Astrocyte (in vitro differentiated cells and primary cell): ENCODE measurements around the gene PSG3. TPM values are rescaled to one million over a fixed set of nuclear protein-coding genes. Genes with fewer than 3 reads are reported as not detected.
"Not testable (repeated sequence)": the region's sequence is repeated elsewhere in the genome, so short reads cannot be mapped to it uniquely, and the experiment has no call there.

Source experiments
- DNase-seq: peaks from one replicate; pipeline ENCODE4 v3.0.0-alpha.2; 2010; ENCODE audit warnings: low read depth
- FAIRE-seq: peaks from 2 replicates; lab custom pipeline; 2011; peaks lifted over from hg19 to GRCh38; lab: Jason Lieb, UNC
- H2AFZ ChIP-seq: 2 replicates; pipeline ENCODE4 v1.6.0; 2012; ENCODE audit warnings: low read depth, low read length, inconsistent platforms
- H3K27ac ChIP-seq: 2 replicates; pipeline ENCODE4 v1.5.1; 2011; ENCODE audit warnings: low read depth, low read length, inconsistent platforms
- H3K27me3 ChIP-seq: 2 replicates; pipeline ENCODE4 v1.6.0; 2011; ENCODE audit warnings: low read length, inconsistent platforms; ENCODE audit not compliant: insufficient read depth
- H3K36me3 ChIP-seq: 2 replicates; pipeline ENCODE4 v1.5.1; 2011; ENCODE audit warnings: low read length, inconsistent platforms; ENCODE audit not compliant: insufficient read depth
- H3K4me1 ChIP-seq: 2 replicates; pipeline ENCODE4 v1.5.1; 2011; ENCODE audit warnings: low read length, inconsistent platforms; ENCODE audit not compliant: insufficient read depth
- H3K4me2 ChIP-seq: 2 replicates; pipeline ENCODE4 v1.6.0; 2012; ENCODE audit warnings: low read length, inconsistent platforms
- H3K4me3 ChIP-seq: 2 replicates; pipeline ENCODE4 v1.5.1; 2011; ENCODE audit warnings: low read depth, mild to moderate bottlenecking, low read length, inconsistent platforms; ENCODE audit not compliant: insufficient read depth
- H3K79me2 ChIP-seq: 2 replicates; pipeline ENCODE4 v1.6.0; 2012; ENCODE audit warnings: mild to moderate bottlenecking, low read length, inconsistent platforms; ENCODE audit not compliant: insufficient read depth
- H3K9ac ChIP-seq: 2 replicates; pipeline ENCODE4 v1.6.0; 2012; ENCODE audit warnings: mild to moderate bottlenecking, low read length, inconsistent platforms
- H3K9me3 ChIP-seq: 2 replicates; pipeline ENCODE4 v1.5.1; 2012; ENCODE audit warnings: low read depth, mild to moderate bottlenecking, low read length, inconsistent platforms; ENCODE audit not compliant: insufficient read depth
- H4K20me1 ChIP-seq: 2 replicates; pipeline ENCODE4 v1.6.0; 2012; ENCODE audit warnings: low read length, inconsistent platforms; ENCODE audit not compliant: insufficient read depth
- H3K27ac Mint-ChIP-seq: one replicate; pipeline ENCODE4 v1.8.0; 2021; ENCODE audit warnings: mild to moderate bottlenecking, mixed read lengths; ENCODE audit not compliant: unreplicated experiment
- H3K27me3 Mint-ChIP-seq: one replicate; pipeline ENCODE4 v1.8.0; 2021; ENCODE audit warnings: low read depth, mixed read lengths; ENCODE audit not compliant: unreplicated experiment
- H3K36me3 Mint-ChIP-seq: one replicate; pipeline ENCODE4 v1.8.0; 2021; ENCODE audit warnings: low read depth, mixed read lengths; ENCODE audit not compliant: unreplicated experiment
- H3K4me1 Mint-ChIP-seq: one replicate; pipeline ENCODE4 v1.8.0; 2021; ENCODE audit warnings: low read depth, mixed read lengths; ENCODE audit not compliant: unreplicated experiment
- H3K4me3 Mint-ChIP-seq: one replicate; pipeline ENCODE4 v1.8.0; 2021; ENCODE audit warnings: mild to moderate bottlenecking, moderate library complexity, mixed read lengths; ENCODE audit not compliant: unreplicated experiment
- H3K9me3 Mint-ChIP-seq: one replicate; pipeline ENCODE4 v1.8.0; 2021; ENCODE audit warnings: mild to moderate bottlenecking, mixed read lengths; ENCODE audit not compliant: unreplicated experiment
- EZH2 ChIP-seq: IDR thresholded peaks from 2 replicates; pipeline ENCODE4 v1.6.1; 2012; ENCODE audit warnings: mild to moderate bottlenecking, low read length, inconsistent platforms; ENCODE audit not compliant: insufficient read depth
- total RNA-seq: library from RNA; stranded (reverse); gene quantifications from 2 replicates; pipeline ENCODE4 v1.2.1, GENCODE V29; 2021
- TF ChIP-seq, protein P1 (sequence below): IDR thresholded peaks from 2 replicates; pipeline ENCODE4 v1.5.1; 2011; ENCODE audit warnings: low read depth, mild to moderate bottlenecking, inconsistent platforms, low read length, moderate library complexity; ENCODE audit not compliant: insufficient read depth

Gene PSG3
- total RNA-seq, 1 donor from 2014 or later = 0.34 TPM

DNA sequence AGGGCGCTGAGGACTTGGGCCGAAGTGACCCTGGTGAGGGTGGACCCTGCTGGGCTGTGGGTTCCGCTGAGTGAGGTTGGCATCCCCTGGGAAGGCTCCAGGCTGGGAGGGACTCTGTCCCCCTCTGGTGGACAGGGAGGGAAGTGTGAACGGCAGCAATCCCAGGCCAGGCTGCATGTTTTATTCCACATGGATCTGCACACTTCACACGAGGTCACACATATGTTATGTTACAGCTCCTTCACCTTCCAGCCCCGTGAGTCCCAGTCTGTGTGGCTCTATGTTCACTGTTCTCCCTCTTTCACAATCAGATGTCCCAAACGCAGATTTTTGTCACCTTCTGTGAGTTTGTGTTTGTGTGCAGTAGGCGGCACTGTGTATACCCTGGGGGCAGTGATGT, 27.0 kb upstream of the PSG3 start:
- H3K27ac ChIP-seq, H3K27me3 ChIP-seq, DNase-seq, H3K27me3 Mint-ChIP-seq, H3K27ac Mint-ChIP-seq, H3K9ac ChIP-seq, H3K4me1 ChIP-seq, H3K79me2 ChIP-seq, H3K36me3 Mint-ChIP-seq, H3K4me1 Mint-ChIP-seq, H3K4me3 ChIP-seq, H3K9me3 ChIP-seq, H3K36me3 ChIP-seq, H3K4me2 ChIP-seq, FAIRE-seq, H3K4me3 Mint-ChIP-seq, H4K20me1 ChIP-seq, H2AFZ ChIP-seq: not testable (repeated sequence)
- H3K9me3 Mint-ChIP-seq = peaks cover 30% of the 10 kb centered on the region

DNA sequence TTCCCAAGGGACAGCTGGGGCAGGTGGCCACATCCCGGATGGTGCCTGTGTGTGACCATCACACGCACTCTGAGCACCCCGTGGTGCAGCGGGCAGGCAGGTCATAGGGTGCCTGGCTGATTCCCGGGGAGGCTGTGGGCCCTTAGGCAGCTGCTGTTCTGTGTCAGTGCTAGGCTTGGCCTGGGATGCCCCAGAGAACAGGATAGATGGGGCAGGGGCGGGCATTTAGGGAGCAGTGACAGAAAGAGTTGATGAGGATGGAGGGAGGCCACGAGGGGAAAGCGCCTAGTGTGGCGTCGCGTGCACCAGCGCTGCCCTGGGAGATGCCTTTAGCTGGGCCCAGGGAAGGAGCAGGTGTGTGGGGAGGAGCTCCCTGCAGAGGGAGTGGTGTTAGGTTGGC, 26.6 kb upstream of the PSG3 start:
- not testable (repeated sequence) for H3K9me3 ChIP-seq, H3K36me3 ChIP-seq, H3K27ac Mint-ChIP-seq, H3K36me3 Mint-ChIP-seq, H3K4me3 ChIP-seq, H3K4me1 Mint-ChIP-seq, H3K79me2 ChIP-seq, H3K4me1 ChIP-seq, H3K4me3 Mint-ChIP-seq, H3K9ac ChIP-seq, H3K27me3 Mint-ChIP-seq, H3K4me2 ChIP-seq, H3K27ac ChIP-seq, FAIRE-seq, H4K20me1 ChIP-seq, H2AFZ ChIP-seq, DNase-seq, H3K27me3 ChIP-seq
- peaks cover 31% of the 10 kb centered on the region for H3K9me3 Mint-ChIP-seq

DNA sequence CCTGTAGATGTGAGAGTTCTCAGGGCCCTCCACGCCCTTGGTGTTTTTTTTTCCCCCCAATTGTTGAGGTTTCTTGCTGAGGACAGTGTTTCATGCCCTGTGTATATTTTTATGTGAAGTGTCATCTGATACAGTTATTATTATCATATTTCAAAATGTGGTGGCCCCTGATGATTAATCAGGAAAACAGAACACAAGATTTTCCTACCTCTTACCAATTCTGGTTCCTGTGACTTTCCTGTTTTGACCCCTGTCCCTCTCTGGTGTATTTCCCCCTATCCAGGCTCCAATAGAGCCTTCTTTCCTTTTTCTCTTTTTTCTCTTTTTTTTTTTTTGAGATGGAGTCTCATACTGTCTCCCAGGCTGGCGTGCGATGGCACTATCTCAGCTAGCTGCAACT, 24.6 kb upstream of the PSG3 start:
- Mint-ChIP-seq H3K4me1 (no peaks in the 10 kb centered on the region), H3K4me3 (no peak overlapping the region)
- FAIRE-seq = no peak

More for the DNA sequence above, 24.6 kb upstream of the PSG3 start:
- H3K27me3 ChIP-seq = no peaks in the 10 kb centered on the region
- no peak overlapping the region for H3K9ac ChIP-seq
- Mint-ChIP-seq H3K27me3 (no peaks in the 10 kb centered on the region), H3K9me3 (peaks cover 33% of the 10 kb centered on the region), H3K27ac (no peak overlapping the region), H3K36me3 (peaks cover 3% of the 10 kb centered on the region)
- H3K4me3 ChIP-seq = no peak overlapping the region
- H3K79me2 ChIP-seq = no peaks in the 10 kb centered on the region
- no peak for DNase-seq
- TF ChIP-seq, protein P1, sequence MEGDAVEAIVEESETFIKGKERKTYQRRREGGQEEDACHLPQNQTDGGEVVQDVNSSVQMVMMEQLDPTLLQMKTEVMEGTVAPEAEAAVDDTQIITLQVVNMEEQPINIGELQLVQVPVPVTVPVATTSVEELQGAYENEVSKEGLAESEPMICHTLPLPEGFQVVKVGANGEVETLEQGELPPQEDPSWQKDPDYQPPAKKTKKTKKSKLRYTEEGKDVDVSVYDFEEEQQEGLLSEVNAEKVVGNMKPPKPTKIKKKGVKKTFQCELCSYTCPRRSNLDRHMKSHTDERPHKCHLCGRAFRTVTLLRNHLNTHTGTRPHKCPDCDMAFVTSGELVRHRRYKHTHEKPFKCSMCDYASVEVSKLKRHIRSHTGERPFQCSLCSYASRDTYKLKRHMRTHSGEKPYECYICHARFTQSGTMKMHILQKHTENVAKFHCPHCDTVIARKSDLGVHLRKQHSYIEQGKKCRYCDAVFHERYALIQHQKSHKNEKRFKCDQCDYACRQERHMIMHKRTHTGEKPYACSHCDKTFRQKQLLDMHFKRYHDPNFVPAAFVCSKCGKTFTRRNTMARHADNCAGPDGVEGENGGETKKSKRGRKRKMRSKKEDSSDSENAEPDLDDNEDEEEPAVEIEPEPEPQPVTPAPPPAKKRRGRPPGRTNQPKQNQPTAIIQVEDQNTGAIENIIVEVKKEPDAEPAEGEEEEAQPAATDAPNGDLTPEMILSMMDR = no peak
- no peak for TF ChIP-seq EZH2
- no peaks in the 10 kb centered on the region for H3K9me3 ChIP-seq
- peaks cover 17% of the 10 kb centered on the region for H3K4me1 ChIP-seq
- no peaks in the 10 kb centered on the region for H3K36me3 ChIP-seq
- no peak overlapping the region for H2AFZ ChIP-seq
- H3K4me2 ChIP-seq = no peak overlapping the region
- no peaks in the 10 kb centered on the region for H4K20me1 ChIP-seq
- no peak overlapping the region for H3K27ac ChIP-seq
